HG03159 (cell line): ENCODE measurements around the gene MEIOB.
"Not testable (repeated sequence)": the region's sequence is repeated elsewhere in the genome, so short reads cannot be mapped to it uniquely, and the experiment has no call there.

Experiments used
- ATAC-seq: cut with Tn5 transposase; IDR thresholded peaks from one replicate; pipeline ENCODE4 v1.9.1; 2021; ENCODE audit warnings: mild to moderate bottlenecking, moderate library complexity; ENCODE audit not compliant: unreplicated experiment

MEIOB gene

DNA sequence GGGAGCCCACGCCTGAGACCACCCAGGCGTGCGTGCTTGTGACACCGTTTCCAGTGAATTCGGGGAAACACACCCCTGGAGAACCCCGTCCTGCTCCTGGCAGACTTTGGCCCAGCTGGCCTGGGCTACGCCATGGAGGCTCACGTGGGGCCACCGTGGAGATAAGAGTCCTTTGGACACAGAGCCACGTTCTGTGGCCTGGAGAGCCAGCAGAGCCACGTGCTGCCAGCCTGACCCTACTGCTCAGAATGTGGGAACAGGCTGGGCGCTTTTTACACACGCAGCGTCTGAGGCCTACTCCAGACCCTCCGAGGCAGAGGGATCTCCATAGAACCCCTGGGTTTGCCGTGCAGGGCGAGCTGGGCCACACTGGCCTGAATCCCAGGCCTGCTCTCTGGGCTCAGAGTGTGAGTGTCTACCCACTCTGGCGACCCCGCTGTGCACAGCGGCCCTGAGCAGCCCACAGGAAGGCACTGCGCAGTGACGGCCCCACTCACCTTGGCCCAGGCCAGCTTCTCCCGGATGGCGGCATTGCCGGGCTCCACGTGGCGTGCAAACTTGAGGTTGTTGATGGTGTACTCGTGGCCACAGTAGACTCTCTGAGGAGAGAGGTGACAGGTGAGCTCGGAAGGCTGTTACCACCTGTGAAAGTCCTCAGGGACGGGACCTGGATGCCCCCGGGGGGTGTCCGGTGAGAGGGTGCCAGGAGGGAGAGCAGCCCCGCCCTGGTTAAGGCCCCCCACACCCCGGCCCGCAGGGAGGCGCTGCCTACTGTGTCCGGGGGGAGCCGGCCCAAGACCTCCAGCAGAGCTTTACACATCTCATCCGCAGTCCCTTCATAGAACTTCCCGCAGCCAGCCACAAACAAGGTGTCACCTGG lies 55.3 kb downstream of the MEIOB start:
- no peak for ATAC-seq

GRCh38 chr16:1815461-1815860 lies 56.5 kb downstream of the MEIOB start:
- no peak for ATAC-seq

DNA sequence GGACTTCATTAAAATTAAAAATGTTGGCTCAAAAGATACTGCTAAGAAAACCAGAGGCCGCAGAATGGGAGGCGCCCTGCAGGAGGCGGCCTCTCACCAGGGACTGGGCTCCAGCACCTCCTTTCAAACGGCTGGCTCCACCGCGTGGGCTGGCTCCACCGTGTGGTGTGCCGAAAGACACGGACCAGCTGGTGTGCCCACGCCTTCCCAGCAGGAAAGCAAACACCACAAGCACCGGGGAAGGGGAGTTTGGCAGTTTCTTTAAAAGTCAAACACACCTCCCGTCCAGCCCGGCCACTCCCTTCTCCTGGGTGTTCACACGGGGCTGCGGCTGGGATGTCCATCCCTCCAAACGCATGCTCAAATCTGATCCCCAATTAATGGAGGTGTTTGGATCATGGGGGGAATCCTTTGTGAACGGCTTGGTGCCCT lies 59.2 kb downstream of the MEIOB start:
- no peak for ATAC-seq

DNA sequence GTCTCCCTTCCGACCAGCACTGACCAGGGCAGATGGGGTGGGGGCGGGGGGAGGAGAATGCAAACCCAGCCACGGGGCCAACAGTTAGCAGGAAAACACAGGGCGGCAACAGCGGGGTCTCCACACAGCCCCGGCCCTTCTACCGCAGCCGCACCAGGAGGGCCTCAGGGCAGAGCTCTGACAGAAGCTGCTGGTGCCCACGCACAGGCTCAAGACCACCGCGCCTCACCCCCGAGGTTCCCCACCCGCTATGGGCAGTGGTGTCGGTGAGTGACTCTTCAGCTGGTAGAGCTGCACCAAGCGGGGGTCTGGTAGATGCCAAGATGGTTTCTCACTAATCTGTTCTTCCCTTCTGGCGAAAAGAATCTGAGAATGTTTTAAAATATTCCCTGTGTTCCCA lies 61.4 kb downstream of the MEIOB start:
- ATAC-seq: no peak

DNA sequence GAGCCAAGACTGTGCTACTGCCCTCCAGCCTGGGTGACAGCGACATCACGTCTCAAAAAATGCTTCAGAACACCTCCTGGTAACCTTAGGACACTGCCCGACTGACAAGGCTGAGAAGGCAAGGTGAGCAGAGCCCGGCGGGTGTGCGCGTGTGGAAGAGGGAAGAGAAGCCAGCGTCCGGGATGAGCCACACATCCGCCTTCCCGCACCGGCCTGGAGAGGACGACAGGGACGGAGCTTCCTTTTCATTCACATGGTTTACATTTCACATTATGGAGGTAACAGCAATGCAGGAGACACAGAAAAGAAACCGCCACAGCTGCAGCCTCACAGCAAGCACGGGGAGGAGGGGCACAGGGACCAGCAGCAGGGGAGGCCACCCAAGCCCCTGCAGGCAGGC lies 61.9 kb downstream of the MEIOB start:
- no peak for ATAC-seq

- no peak for ATAC-seq
These were observed 62.6 kb downstream of the MEIOB start for GRCh38 chr16:1809281-1809801.

- no peak for ATAC-seq
These were observed 63.3 kb downstream of the MEIOB start for GRCh38 chr16:1808691-1809090.

- ATAC-seq: no peak
These were observed 64.3 kb downstream of the MEIOB start for GRCh38 chr16:1807626-1808025.

DNA sequence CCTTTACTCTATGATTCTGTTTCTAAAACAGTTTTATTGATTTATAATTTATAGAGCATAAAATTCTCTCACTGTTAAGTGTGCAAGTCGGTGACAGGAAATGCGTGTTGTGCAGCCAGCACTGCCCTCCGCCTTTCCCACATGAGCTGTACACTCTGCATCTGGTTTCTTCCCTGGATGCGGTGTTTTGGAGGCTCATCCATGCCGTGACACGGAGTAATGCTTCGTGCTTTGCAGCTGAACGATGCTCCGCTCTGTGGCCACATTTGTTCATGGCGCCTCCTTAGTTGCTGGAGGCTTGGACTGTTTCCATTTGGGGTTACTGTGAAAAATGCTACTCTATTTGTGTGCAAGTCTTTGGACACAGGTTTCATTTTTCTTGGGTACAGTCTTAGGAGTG lies 71.3 kb downstream of the MEIOB start:
- no peak for ATAC-seq

GRCh38 chr16:1799263-1799662 lies 72.7 kb downstream of the MEIOB start:
- ATAC-seq: not testable (repeated sequence)

- ATAC-seq: no peak
These were observed 76.9 kb downstream of the MEIOB start for GRCh38 chr16:1794908-1795666.

- ATAC-seq: no peak
These were observed 77.6 kb downstream of the MEIOB start for GRCh38 chr16:1794221-1794871.

GRCh38 chr16:1793578-1794220 lies 78.3 kb downstream of the MEIOB start, which contains the start of gene IGFALS:
TSS of gene IGFALS (minus strand) at chr16:1793705. CDS start at chr16:1793652, 53 bp downstream.
- ATAC-seq: no peak

DNA sequence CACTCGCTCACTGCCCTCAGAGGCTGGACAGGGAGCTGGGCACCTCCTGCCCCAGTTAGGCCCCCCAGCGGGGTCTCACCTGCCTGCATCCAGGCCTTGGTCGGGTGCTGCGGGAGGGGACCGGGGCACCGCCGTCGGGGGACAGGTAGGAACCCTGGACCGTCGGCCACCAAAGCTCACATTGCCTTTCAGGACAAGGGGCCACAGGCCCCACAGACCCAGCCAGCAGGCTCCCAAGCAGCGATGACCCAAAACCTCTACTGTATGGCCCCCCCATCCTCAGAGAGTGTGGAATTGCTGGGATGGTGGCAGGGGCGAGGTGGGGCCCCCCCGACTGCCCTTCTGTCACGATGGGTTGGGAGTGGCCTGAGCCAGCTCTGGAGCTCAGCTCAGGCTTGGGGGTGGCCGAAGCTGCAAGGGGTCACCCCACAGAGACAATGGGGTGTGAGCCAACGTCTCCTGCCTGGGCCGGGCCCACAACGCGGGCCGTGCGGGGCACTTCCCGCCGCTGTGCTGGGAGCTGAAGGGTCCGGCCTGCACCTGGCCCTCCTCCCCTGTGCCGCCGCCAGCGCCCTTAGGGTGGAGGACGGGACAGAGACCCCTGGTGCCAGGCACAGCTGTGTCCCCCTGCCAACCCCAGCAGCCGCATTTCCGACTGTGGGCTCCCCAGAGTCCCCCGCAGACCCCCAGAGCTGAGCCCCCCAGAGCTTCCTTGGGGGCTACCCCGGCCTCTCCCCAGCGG lies 79.0 kb downstream of the MEIOB start:
- ATAC-seq: no peak

- ATAC-seq: no peak
These were observed 79.8 kb downstream of the MEIOB start for GRCh38 chr16:1791943-1792812.

- no peak for ATAC-seq
These were observed 80.6 kb downstream of the MEIOB start for GRCh38 chr16:1791256-1791942.

- ATAC-seq: no peak
These were observed 81.2 kb downstream of the MEIOB start for GRCh38 chr16:1790611-1791255.

GRCh38 chr16:1790261-1790610 lies 81.7 kb downstream of the MEIOB start:
- no peak for ATAC-seq
